ENCODE results near the gene YOD1.

Gene YOD1

DNA sequence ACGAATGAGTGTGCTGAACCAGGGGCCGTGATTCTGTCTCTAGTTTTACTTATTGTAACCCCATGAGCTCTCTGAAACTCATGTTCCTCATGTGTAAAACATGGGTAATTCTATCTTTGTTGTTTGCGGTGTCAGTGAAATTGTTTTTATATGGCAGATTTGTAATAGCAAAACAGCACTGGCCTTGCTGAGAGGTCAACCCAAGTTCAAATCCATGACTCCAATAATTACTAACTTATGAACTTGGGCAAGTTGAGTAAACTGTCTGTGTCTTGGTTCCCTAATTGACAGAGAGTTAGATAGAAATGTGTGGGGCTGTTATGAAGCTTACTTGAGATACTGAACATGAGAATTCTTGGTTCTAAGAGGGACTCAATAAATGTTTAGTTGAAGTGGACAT lies 36.3 kb downstream of the YOD1 start:
- no peak for DNase-seq (ENCODE audit: low spot score)
- no peak for TF ChIP-seq CTCF (IDR thresholded peaks at IDR 0.05; ENCODE audit: borderline replicate concordance, control extremely low read depth, extremely low read depth, insufficient read depth, missing control alignments)
- in situ Hi-C loops (cut with MboI; ENCODE audit: low sequenced_read_pairs, unreplicated experiment): no loop called here

DNA sequence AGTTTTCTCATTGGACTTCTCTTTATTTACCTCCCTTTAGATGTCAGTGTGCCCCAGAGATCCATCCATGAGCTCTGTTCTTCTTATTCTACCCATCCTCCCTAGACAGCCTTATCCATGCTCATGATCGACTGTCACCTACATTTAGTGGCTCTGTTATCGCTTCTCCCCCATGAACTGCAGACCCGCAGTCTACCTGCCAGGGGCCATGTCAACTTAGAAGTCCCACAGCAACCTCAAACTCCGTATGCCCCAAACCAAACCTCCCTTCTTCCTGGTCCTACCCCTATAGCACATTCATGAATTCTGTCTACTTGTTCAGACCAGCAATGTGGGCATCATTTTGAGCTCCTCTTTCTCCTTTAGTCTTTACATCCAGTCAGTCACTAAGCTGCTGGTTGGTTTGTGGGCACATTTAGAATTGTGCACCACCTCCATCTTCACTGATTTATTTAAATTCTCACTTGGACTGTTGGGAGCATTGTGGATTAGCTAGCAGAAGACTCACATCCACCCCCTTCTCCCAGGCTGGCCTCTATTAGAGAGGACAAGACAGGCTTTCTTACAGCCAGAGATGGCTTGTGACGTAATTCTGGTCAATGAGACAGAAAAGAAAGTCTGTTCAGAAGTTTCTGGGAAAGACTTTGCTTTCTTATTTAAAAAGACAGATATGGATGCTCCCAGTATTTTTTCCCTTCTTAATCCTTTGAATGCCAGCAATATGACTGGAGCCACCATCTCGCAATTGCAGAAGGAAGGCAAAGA lies 37.5 kb downstream of the YOD1 start:
- in situ Hi-C loops (cut with MboI; ENCODE audit: low sequenced_read_pairs, unreplicated experiment): no loop called here
- no peak for TF ChIP-seq CTCF (IDR thresholded peaks at IDR 0.05; ENCODE audit: borderline replicate concordance, control extremely low read depth, extremely low read depth, insufficient read depth, missing control alignments)
- DNase-seq (ENCODE audit: low spot score): no peak

DNA sequence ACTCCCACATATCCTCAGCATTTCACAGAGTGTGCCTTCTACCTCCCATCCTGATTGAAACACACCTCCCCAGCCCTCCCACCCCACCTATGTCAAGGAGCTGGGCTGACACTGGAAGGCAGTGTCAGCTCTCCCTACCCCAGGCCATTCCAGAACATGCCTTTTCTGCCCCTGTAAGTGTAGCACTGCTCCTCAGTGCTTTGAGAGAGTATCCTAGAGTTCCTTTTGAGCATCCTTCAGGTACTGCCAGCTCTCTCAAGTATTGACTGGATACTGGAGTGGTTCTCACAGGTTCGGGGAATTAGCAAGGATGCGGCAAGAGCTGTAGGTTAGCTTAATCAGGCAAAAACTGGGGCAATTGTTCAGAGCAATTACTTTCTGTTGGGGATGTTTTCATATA lies 40.3 kb downstream of the YOD1 start:
- in situ Hi-C loops (cut with MboI; ENCODE audit: low sequenced_read_pairs, unreplicated experiment): no loop called here
- TF ChIP-seq CTCF (IDR thresholded peaks at IDR 0.05; ENCODE audit: borderline replicate concordance, control extremely low read depth, extremely low read depth, insufficient read depth, missing control alignments): no peak
- DNase-seq (ENCODE audit: low spot score): no peak

DNA sequence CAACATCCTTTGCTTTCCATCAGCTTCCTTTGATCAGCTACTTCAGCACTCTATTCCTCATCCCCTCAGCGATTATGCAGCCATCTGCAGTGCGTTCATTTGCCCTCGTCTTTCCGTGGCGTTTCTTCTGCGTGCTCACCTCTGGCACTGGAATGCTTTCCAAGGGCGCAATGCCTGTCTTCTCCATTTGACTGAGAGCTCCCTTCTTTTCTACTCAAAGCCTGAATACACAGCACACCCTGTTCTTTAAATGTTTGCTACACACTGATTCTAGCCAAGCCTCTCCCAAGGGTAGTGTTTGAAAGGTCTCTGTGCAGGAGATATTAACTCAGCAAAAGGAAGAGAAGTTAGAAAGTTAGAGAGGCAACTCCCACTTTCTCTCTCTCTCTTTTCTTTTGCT lies 41.1 kb downstream of the YOD1 start:
- TF ChIP-seq CTCF (IDR thresholded peaks at IDR 0.05; ENCODE audit: borderline replicate concordance, control extremely low read depth, extremely low read depth, insufficient read depth, missing control alignments): no peak
- in situ Hi-C loops (cut with MboI; ENCODE audit: low sequenced_read_pairs, unreplicated experiment): no loop called here
- DNase-seq (ENCODE audit: low spot score): no peak

DNA sequence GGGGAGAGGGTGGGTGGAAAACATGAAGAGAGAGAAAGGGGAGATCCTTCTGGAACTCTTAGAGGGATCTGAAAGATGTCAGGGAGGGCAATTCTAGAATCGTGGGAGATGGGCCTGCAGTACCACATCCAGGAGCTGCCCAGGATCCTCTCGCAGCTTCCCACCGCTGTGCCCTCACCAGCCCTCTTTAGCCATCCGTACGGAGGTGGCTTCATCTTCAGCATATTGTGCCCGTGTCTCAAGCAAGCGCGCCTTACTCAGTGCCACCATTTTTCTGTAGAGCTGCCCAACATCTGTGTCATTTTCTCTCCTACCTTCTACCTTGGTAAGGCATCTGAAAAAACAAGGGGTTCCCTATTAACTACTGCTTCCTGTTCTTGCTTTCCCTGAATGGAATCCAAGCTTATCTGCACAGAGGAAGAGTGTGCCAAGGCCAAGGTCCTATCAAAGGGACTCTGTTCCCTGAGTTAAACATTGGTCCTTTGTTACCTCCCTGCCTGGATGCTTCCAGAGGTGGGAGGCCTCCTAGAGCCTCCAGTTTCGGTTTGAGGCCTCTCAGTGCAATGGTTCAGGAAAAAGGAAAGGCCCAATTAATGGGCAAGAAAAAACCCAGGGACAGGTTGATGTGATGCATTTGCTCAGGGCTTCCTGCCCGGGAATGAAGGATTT lies 41.7 kb downstream of the YOD1 start:
- no peak for DNase-seq (ENCODE audit: low spot score)
- TF ChIP-seq CTCF (IDR thresholded peaks at IDR 0.05; ENCODE audit: borderline replicate concordance, control extremely low read depth, extremely low read depth, insufficient read depth, missing control alignments): no peak
- in situ Hi-C loops (cut with MboI; ENCODE audit: low sequenced_read_pairs, unreplicated experiment): no loop called here

- in situ Hi-C loops (cut with MboI; ENCODE audit: low sequenced_read_pairs, unreplicated experiment): no loop called here
- no peak for DNase-seq (ENCODE audit: low spot score)
- TF ChIP-seq CTCF (IDR thresholded peaks at IDR 0.05; ENCODE audit: borderline replicate concordance, control extremely low read depth, extremely low read depth, insufficient read depth, missing control alignments): no peak
These were observed 43.5 kb downstream of the YOD1 start for GRCh38 chr1:207007352-207008033.
